Endometrial microvascular endothelial cells (primary cell): ENCODE measurements around the gene LCLAT1. TPM values are rescaled to one million over a fixed set of nuclear protein-coding genes. Genes with fewer than 3 reads are reported as not detected.

Experiments used
- in situ Hi-C: cut with HindIII; loops from 2 replicates; pipeline ENCODE4 v1.10.0; 2017; ENCODE audit warnings: low sequenced_read_pairs, low pct_unique_long_range_greater_than_20kb; ENCODE audit errors: inconsistent ontology term
- total RNA-seq: library from RNA; depleted of rRNA; stranded (reverse); fragments of >200 nt; gene quantifications from one replicate; pipeline ENCODE4 v1.2.3, GENCODE V29; 2015; ENCODE audit errors: inconsistent ontology term

The LCLAT1 gene
- total RNA-seq, 1 donor from 2014 or later = 16.8 TPM

- in situ Hi-C loops = no loop called here
These were observed 101.3 kb downstream of the LCLAT1 start for GRCh38 chr2:30548386-30548785.

GRCh38 chr2:30549096-30549495, 102.0 kb downstream of the LCLAT1 start:
- in situ Hi-C loops = no loop called here

GRCh38 chr2:30559544-30560275, 112.7 kb downstream of the LCLAT1 start:
- in situ Hi-C loops = no loop called here

GRCh38 chr2:30561349-30561748, 114.3 kb downstream of the LCLAT1 start:
- in situ Hi-C loops = no loop called here

GRCh38 chr2:30565851-30566358, 118.9 kb downstream of the LCLAT1 start:
- in situ Hi-C loops = no loop called here

GRCh38 chr2:30566631-30567030, 119.6 kb downstream of the LCLAT1 start:
- in situ Hi-C loops = no loop called here

- in situ Hi-C loops = no loop called here
These were observed 120.3 kb downstream of the LCLAT1 start for GRCh38 chr2:30567317-30567716.

GRCh38 chr2:30569946-30570345, 122.9 kb downstream of the LCLAT1 start:
- in situ Hi-C loops = no loop called here

GRCh38 chr2:30577151-30577550, 130.1 kb downstream of the LCLAT1 start:
- in situ Hi-C loops = no loop called here

GRCh38 chr2:30580391-30580790, 133.3 kb downstream of the LCLAT1 start:
- in situ Hi-C loops = no loop called here

GRCh38 chr2:30582521-30582920, 135.5 kb downstream of the LCLAT1 start:
- in situ Hi-C loops = no loop called here

GRCh38 chr2:30583204-30583749, 136.2 kb downstream of the LCLAT1 start:
- in situ Hi-C loops = no loop called here

GRCh38 chr2:30584116-30584515, 137.1 kb downstream of the LCLAT1 start:
- in situ Hi-C loops = no loop called here

- in situ Hi-C loops = no loop called here
These were observed 141.9 kb downstream of the LCLAT1 start for GRCh38 chr2:30588994-30589393.

GRCh38 chr2:30590407-30590806, 143.4 kb downstream of the LCLAT1 start:
- in situ Hi-C loops = no loop called here

- in situ Hi-C loops = no loop called here
These were observed 144.1 kb downstream of the LCLAT1 start for GRCh38 chr2:30591186-30591585.

GRCh38 chr2:30601375-30601774, 154.3 kb downstream of the LCLAT1 start:
- in situ Hi-C loops = no loop called here

GRCh38 chr2:30605197-30605596, 158.2 kb downstream of the LCLAT1 start:
- in situ Hi-C loops = no loop called here

- in situ Hi-C loops = no loop called here
These were observed 161.6 kb downstream of the LCLAT1 start for GRCh38 chr2:30608643-30609042.

- in situ Hi-C loops = no loop called here
These were observed 164.5 kb downstream of the LCLAT1 start for GRCh38 chr2:30611583-30611982.

GRCh38 chr2:30612371-30612770, 165.3 kb downstream of the LCLAT1 start:
- in situ Hi-C loops = no loop called here
